ENCODE data around the gene MTOR. TPM values are rescaled to one million over a fixed set of nuclear protein-coding genes. Genes with fewer than 3 reads are reported as not detected.

MTOR gene
- total and polyA plus RNA-seq, 9 donors: 11.7 to 32.4 (median 21.3) TPM

- DNase-seq: peak in 1 of 5 donors; percentile 24
- H3K27me3 ChIP-seq: no peaks in the 10 kb centered on the region
- no peak for TF ChIP-seq POLR2A (IDR thresholded peaks at IDR 0.05)
- TF ChIP-seq, protein P1, sequence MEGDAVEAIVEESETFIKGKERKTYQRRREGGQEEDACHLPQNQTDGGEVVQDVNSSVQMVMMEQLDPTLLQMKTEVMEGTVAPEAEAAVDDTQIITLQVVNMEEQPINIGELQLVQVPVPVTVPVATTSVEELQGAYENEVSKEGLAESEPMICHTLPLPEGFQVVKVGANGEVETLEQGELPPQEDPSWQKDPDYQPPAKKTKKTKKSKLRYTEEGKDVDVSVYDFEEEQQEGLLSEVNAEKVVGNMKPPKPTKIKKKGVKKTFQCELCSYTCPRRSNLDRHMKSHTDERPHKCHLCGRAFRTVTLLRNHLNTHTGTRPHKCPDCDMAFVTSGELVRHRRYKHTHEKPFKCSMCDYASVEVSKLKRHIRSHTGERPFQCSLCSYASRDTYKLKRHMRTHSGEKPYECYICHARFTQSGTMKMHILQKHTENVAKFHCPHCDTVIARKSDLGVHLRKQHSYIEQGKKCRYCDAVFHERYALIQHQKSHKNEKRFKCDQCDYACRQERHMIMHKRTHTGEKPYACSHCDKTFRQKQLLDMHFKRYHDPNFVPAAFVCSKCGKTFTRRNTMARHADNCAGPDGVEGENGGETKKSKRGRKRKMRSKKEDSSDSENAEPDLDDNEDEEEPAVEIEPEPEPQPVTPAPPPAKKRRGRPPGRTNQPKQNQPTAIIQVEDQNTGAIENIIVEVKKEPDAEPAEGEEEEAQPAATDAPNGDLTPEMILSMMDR (IDR thresholded peaks at IDR 0.05): no peak
- TF ChIP-seq EP300 (IDR thresholded peaks at IDR 0.05): no peak
- H3K27ac ChIP-seq: no peak overlapping the region
- H3K9me3 ChIP-seq: no peaks in the 10 kb centered on the region
- H3K4me3 ChIP-seq: no peak overlapping the region
- intact Hi-C loops (cut with DNase I): no loop called here
- 31 to 34% (median 33%) methylated on average over 6 of the region's 6 CpGs for WGBS, 3 donors
- H3K36me3 ChIP-seq: no peaks in the 10 kb centered on the region
- H3K4me1 ChIP-seq (ENCODE audit: insufficient read depth): no peaks in the 10 kb centered on the region
Measured at GRCh38 chr1:11237356-11237755, 25.0 kb downstream of the MTOR start.

DNA sequence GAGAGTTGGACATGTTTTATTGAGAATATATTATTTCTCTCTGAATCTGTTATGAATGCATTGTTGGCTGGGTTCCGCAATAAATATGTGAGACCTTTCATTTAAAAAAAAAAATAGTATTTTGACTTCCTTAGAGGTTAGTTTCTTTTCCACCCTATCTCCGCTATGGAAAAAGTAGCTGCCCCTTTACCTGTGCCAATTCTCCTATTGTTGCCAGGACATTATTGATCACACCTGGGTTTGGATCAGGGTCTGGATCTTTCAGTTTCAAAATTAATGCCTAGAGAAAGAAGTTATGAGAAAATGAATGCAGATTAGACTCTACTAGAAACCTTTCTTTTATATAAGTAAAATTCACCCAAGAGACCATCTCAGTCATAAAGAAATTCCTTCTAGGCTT is 29.1 kb downstream of the MTOR start:
- H3K27ac ChIP-seq: no peak overlapping the region
- no peak for DNase-seq
- TF ChIP-seq, protein P1 (IDR thresholded peaks at IDR 0.05): no peak
- no peak for TF ChIP-seq EP300 (IDR thresholded peaks at IDR 0.05)
- no peak for TF ChIP-seq POLR2A (IDR thresholded peaks at IDR 0.05)
- intact Hi-C loops (cut with DNase I): no loop called here
- WGBS, 3 donors: 97 to 100% (median 97%) methylated on average over 2 of the region's 2 CpGs
- H3K27me3 ChIP-seq: no peaks in the 10 kb centered on the region
- H3K36me3 ChIP-seq: no peaks in the 10 kb centered on the region
- no peak overlapping the region for H3K4me3 ChIP-seq
- H3K4me1 ChIP-seq (ENCODE audit: insufficient read depth): no peaks in the 10 kb centered on the region
- H3K9me3 ChIP-seq: no peaks in the 10 kb centered on the region

- Histone ChIP-seq H3K4me1 (ENCODE audit: insufficient read depth) (no peaks in the 10 kb centered on the region), H3K27me3 (no peaks in the 10 kb centered on the region), H3K27ac (no peak overlapping the region), H3K9me3 (no peaks in the 10 kb centered on the region), H3K4me3 (no peak overlapping the region), H3K36me3 (no peaks in the 10 kb centered on the region)
- TF ChIP-seq EP300 (IDR thresholded peaks at IDR 0.05) (no peak), POLR2A (IDR thresholded peaks at IDR 0.05) (no peak)
- TF ChIP-seq, protein P1 (IDR thresholded peaks at IDR 0.05): no peak
- intact Hi-C loops (cut with DNase I): no loop called here
- 71 to 81% (median 73%) methylated on average over 4 of the region's 4 CpGs for WGBS, 3 donors
- DNase-seq: no peak
Measured at GRCh38 chr1:11229203-11229602, 33.1 kb downstream of the MTOR start.

GRCh38 chr1:11227106-11228077 is 35.0 kb downstream of the MTOR start:
- Histone ChIP-seq H3K9me3 (no peaks in the 10 kb centered on the region), H3K4me1 (ENCODE audit: insufficient read depth) (no peaks in the 10 kb centered on the region), H3K27ac (no peak overlapping the region), H3K4me3 (no peak overlapping the region), H3K27me3 (no peaks in the 10 kb centered on the region), H3K36me3 (no peaks in the 10 kb centered on the region)
- intact Hi-C loops (cut with DNase I): no loop called here
- DNase-seq: no peak
- WGBS, 3 donors: 89 to 95% (median 92%) methylated on average over 10 of the region's 10 CpGs
- TF ChIP-seq POLR2A (IDR thresholded peaks at IDR 0.05) (no peak), EP300 (IDR thresholded peaks at IDR 0.05) (no peak)
- TF ChIP-seq, protein P1 (IDR thresholded peaks at IDR 0.05): no peak

Measured in ovary (tissue), 9 donors.